Fibroblast of lung (primary cell): ENCODE data around the gene UVRAG.

Source experiments
- CTCF ChIP-seq, 2 donors: IDR thresholded peaks in 1 of 2; conservative IDR thresholded peaks in 1 of 2; 1 replicate in 1 of 2; 2 replicates in 1 of 2; pipeline ENCODE4 v1.5.1; 2011 to 2012; ENCODE audit warnings: low read length in 2 of 2, control low read depth in 1 of 2, inconsistent platforms in 1 of 2, low read depth in 1 of 2, mild to moderate bottlenecking in 1 of 2
- EZH2 ChIP-seq: IDR thresholded peaks from 2 replicates; pipeline ENCODE4 v1.5.1; 2012; ENCODE audit warnings: low read length, control low read depth, mild to moderate bottlenecking; ENCODE audit errors: missing control alignments

GRCh38 chr11:76075716-76076115 is 260.7 kb downstream of the UVRAG start:
- TF ChIP-seq CTCF (conservative IDR thresholded peaks at IDR 0.05 in 1 of 2, IDR thresholded peaks at IDR 0.05 in 1 of 2; ENCODE audit: low read depth in 1 of 2, low read length in 2 of 2), result no peak
- no peak for TF ChIP-seq EZH2
